Heart left ventricle (tissue), 16 donors: Measurements from ENCODE around the gene FUT8. TPM values are rescaled to one million over a fixed set of nuclear protein-coding genes. Genes with fewer than 3 reads are reported as not detected.

Source experiments
- ATAC-seq, 4 donors: fragments of 200-7000 bp; cut with Tn5 transposase; one replicate each; pipeline ENCODE4 v1.9.1; 2020 to 2022; ENCODE audit warnings: moderate library complexity in 4 of 4, mild to moderate bottlenecking in 3 of 4, moderate number of reproducible peaks in 1 of 4
- DNase-seq, 5 donors: peaks; one replicate each; pipeline ENCODE4 v3.0.0-alpha.2; 2020
- H3K27ac ChIP-seq, 12 donors: fragments of 200-600 bp; sonication (generic) in 4 of 12; one replicate each; pipeline versions ENCODE4 v1.5.0 to v1.8.0; 2016 to 2022; ENCODE audit warnings: mild to moderate bottlenecking in 2 of 12
- H3K27me3 ChIP-seq, 9 donors: fragments of 200-600 bp; sonication (generic) in 2 of 9; one replicate each; pipeline versions ENCODE4 v1.5.1 to v1.8.0; 2016 to 2022; ENCODE audit warnings: mild to moderate bottlenecking in 3 of 9
- H3K36me3 ChIP-seq, 9 donors: fragments of 200-600 bp; sonication (generic) in 2 of 9; one replicate each; pipeline versions ENCODE4 v1.5.0 to v1.8.0; 2018 to 2022; ENCODE audit warnings: mild to moderate bottlenecking in 2 of 9
- H3K4me1 ChIP-seq, 12 donors: fragments of 200-600 bp; sonication (generic) in 4 of 12; one replicate each; pipeline versions ENCODE4 v1.5.0 to v1.8.0; 2016 to 2022; ENCODE audit warnings: mild to moderate bottlenecking in 3 of 12
- H3K4me3 ChIP-seq, 12 donors: fragments of 200-600 bp; sonication (generic) in 4 of 12; one replicate each; pipeline versions ENCODE4 v1.5.0 to v1.8.0; 2017 to 2022; ENCODE audit warnings: mild to moderate bottlenecking in 9 of 12, moderate library complexity in 4 of 12
- H3K9me3 ChIP-seq, 12 donors: fragments of 200-600 bp; sonication (generic) in 4 of 12; one replicate each; pipeline versions ENCODE4 v1.5.0 to v1.8.0; 2016 to 2022; ENCODE audit warnings: mild to moderate bottlenecking in 1 of 12
- POLR2A ChIP-seq, 2 donors: fragments of 450-650 bp; IDR thresholded peaks; one replicate each; pipeline ENCODE4 v1.6.1; 2017; ENCODE audit warnings: antibody characterized with exemption in 2 of 2, mild to moderate bottlenecking in 2 of 2, moderate library complexity in 2 of 2
- WGBS, 4 donors: extraction: QIAGEN DNeasy Blood & Tissue Kit in 2 of 4; methylation state at CpG; one replicate each; pipeline versions ENCODE4 v1.1.5 to v1.1.7; 2013 to 2018; 5-methylcytosine and 5-hydroxymethylcytosine counted together
- intact Hi-C, 10 donors: fragments of 100-400 bp; cut with DNase I; formaldehyde crosslinking; loops; one replicate each; pipeline versions ENCODE4 v1.11.1 to v1.14.2; 2022
- microRNA counts, 2 donors: library from miRNA; unstranded; fragments of <30 nt; microRNA quantifications; one replicate each; lab custom pipeline; 2016
- microRNA-seq, 4 donors: library from miRNA; unstranded; fragments of <30 nt; microRNA quantifications; one replicate each; pipeline versions ENCODE4 to v1.2.0, GENCODE V29; 2017 to 2020
- polyA plus RNA-seq, 2 donors: library from polyadenylated mRNA; stranded (reverse); fragments of 200-250 nt; gene quantifications; one replicate each; pipeline ENCODE4 v1.2.3, GENCODE V29; 2013
- total RNA-seq, 9 donors: library from RNA; depleted of rRNA in 2 of 9; stranded (reverse); fragments of >200 nt in 2 of 9; fragmentation: NEBNext Ultra II Directional in 3 of 9; extraction: Animal tissue kit (Norgen Biotek cat#: 25700) in 3 of 9; gene quantifications; one replicate each; pipeline versions ENCODE4 v1.1.0 to v1.2.4, GENCODE V29; 2016 to 2023
- TF ChIP-seq, protein P1 (sequence below), 12 donors: fragments of 200-600 bp; sonication (generic) in 4 of 12; IDR thresholded peaks; one replicate each; pipeline versions ENCODE4 v1.5.0 to v1.8.0; 2018 to 2022; ENCODE audit warnings: antibody characterized with exemption in 12 of 12, mild to moderate bottlenecking in 5 of 12
- donor health status: ischemic (EF 13 %, LVEDD 7.1; RV severe dilation, severe dysfunction).
- donor health status: healthy with polysubstance abuse.
- donor health status: DM: no; HTN: yes; CAD: no.
- donor health status: DM: no; HTN: no; CAD: no.
- donor health status: ischemic (EF 25% LVEDD 6.9; RV normal size, moderate dysfunction).
- donor health status: ischemic (EF 25% LVEDD 5.7; RV mildly dilated, moderate dysfunction).
- donor health status: healthy.
- donor health status: DM: yes; HTN: yes; CAD: no.
- donor health status: ischemic (EF 35%, LVEDD 5.7; RV mildly dilated, moderate dysfunction).
- donor health status: nonischemic (EF 11% LVEDD 7.7; RV severe dilation, severe dysfunction).
- donor health status: DM: yes; HTN: yes; CAD: no.
- donor health status: PGD.
- donor health status: ischemic (EF 29% LVEDD 5.4; RV normal size, mild dysfunction).
- donor health status: nonischemic (EF 23%, LVEDD 6.1; RV moderate dilation, normal function).

Gene FUT8
- total and polyA plus RNA-seq, 11 donors = 2.8 to 17.3 (median 11.2) TPM

GRCh38 chr14:65792208-65792905 is 379.8 kb downstream of the FUT8 start:
- intact Hi-C loops = no loop called here
- Histone ChIP-seq H3K27ac (no peak overlapping the region), H3K36me3 (no peaks in the 10 kb centered on the region), H3K4me3 (no peak overlapping the region), H3K4me1 (no peaks in the 10 kb centered on the region), H3K27me3 (peaks cover 0 to 12% (median 0%) of the 10 kb centered on the region in 9 donors), H3K9me3 (no peaks in the 10 kb centered on the region)
- no peak for DNase-seq
- no peak for TF ChIP-seq POLR2A (IDR thresholded peaks at IDR 0.05)
- TF ChIP-seq, protein P1, sequence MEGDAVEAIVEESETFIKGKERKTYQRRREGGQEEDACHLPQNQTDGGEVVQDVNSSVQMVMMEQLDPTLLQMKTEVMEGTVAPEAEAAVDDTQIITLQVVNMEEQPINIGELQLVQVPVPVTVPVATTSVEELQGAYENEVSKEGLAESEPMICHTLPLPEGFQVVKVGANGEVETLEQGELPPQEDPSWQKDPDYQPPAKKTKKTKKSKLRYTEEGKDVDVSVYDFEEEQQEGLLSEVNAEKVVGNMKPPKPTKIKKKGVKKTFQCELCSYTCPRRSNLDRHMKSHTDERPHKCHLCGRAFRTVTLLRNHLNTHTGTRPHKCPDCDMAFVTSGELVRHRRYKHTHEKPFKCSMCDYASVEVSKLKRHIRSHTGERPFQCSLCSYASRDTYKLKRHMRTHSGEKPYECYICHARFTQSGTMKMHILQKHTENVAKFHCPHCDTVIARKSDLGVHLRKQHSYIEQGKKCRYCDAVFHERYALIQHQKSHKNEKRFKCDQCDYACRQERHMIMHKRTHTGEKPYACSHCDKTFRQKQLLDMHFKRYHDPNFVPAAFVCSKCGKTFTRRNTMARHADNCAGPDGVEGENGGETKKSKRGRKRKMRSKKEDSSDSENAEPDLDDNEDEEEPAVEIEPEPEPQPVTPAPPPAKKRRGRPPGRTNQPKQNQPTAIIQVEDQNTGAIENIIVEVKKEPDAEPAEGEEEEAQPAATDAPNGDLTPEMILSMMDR (IDR thresholded peaks at IDR 0.05) = no peak
- peak in 1 of 4 donors; percentile 13 for ATAC-seq
- WGBS, 4 donors = 50 to 62% (median 52%) methylated on average over 9 of the region's 9 CpGs

MicroRNAs within 50 kb of the gene (microRNA counts, 767-probe panel; counts per million panel counts)
- microRNA hsa-miR-625-5p (lab: Ali Mortazavi, UCI) = 2,169 to 2,210 counts per million in 2 donors

Small RNA genes within 50 kb of the gene (microRNA-seq; reads per million reads assigned to microRNA genes)
- 0 to 1.7 (median 1.0) reads per million in 4 donors for gene MIR625
